ENCODE data around the gene PCBP1. TPM values are rescaled to one million over a fixed set of nuclear protein-coding genes. Genes with fewer than 3 reads are reported as not detected.

PCBP1 gene
- polyA plus RNA-seq, 1 of the 3 experiments (the other 2 are of a cell fraction): 94.0 TPM

DNA sequence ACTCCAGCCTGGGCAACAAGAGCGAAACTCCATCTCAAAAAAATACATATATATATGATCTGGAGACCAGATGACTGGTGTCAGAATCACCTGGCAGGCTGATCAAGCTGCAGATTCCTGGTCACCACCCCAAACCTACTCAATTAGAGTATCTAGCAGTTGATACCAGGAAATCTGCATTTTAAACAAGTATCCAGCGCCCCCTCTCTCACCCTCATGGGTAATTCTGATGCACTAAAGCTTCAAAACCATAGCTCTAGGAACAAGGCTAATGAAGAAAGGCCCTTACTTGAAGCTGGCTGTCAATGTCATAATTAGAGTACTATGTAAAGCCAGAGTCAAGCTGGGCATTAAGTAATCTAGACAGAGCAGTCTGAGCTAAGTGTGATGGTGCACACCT is 25.0 kb upstream of the PCBP1 start (continued):
- TF ChIP-seq ZBTB33 (IDR thresholded peaks at IDR 0.05; ENCODE audit: borderline replicate concordance, low read depth) (no peak), FOXM1 (IDR thresholded peaks at IDR 0.05; ENCODE audit: low read depth) (no peak)

- H4K20me1 ChIP-seq (ENCODE audit: insufficient read depth): no peaks in the 10 kb centered on the region
- no peak for DNase-seq
- ChIA-PET POLR2A (interaction anchor here (0.7 to 0.9 kb wide), 2 partner anchors 9 to 154 kb away, joined by 3 to 5 read pairs; partner anchors contain the start of gene MXD1), CTCF (interaction anchor here (2.0 to 8.0 kb wide), 2 partner anchors 153 to 343 kb away, joined by 10 to 74 read pairs; partner anchors contain the start of gene MXD1)
- H3K9me3 ChIP-seq: no peaks in the 10 kb centered on the region
- H3F3A ChIP-seq (replicated peaks; ENCODE audit: insufficient read depth): peaks cover 10% of the 10 kb centered on the region
- peaks cover 18 to 22% of the 10 kb centered on the region in 2 experiments for H3K36me3 ChIP-seq (replicated peaks in 1 of 2; ENCODE audit: control insufficient read depth in 1 of 2, insufficient read depth in 2 of 2, low read length in 1 of 2)
- H3K79me2 ChIP-seq (ENCODE audit: insufficient read depth): no peaks in the 10 kb centered on the region
- H3K9ac ChIP-seq: no peak overlapping the region
- TF ChIP-seq GABPA (IDR thresholded peaks at IDR 0.05; ENCODE audit: low read depth) (no peak), USF2 (IDR thresholded peaks at IDR 0.05; ENCODE audit: borderline replicate concordance, low read depth, low read length) (no peak), RAD21 (IDR thresholded peaks at IDR 0.05; ENCODE audit: low read length) (no peak), MXI1 (IDR thresholded peaks at IDR 0.05; ENCODE audit: low read depth, low read length) (no peak), SMC3 (IDR thresholded peaks at IDR 0.05; ENCODE audit: low read depth, low read length) (no peak), POLR2AphosphoS5 (IDR thresholded peaks at IDR 0.05; ENCODE audit: low read depth, low read length) (no peak), FOXM1 (IDR thresholded peaks at IDR 0.05; ENCODE audit: low read depth) (no peak), MEF2A (IDR thresholded peaks at IDR 0.05; ENCODE audit: borderline replicate concordance, low read depth) (no peak), CHD2 (IDR thresholded peaks at IDR 0.05; ENCODE audit: low read length, partially characterized antibody) (no peak), NFIC (IDR thresholded peaks at IDR 0.05; ENCODE audit: borderline replicate concordance) (no peak), FOXJ3 (CRISPR knock-in tag; IDR thresholded peaks at IDR 0.05) (no peak), TEAD4 (IDR thresholded peaks at IDR 0.05; ENCODE audit: borderline replicate concordance, insufficient read depth) (no peak), SIN3A (IDR thresholded peaks at IDR 0.05; ENCODE audit: borderline replicate concordance, low read depth, low read length) (no peak), TCF12 (IDR thresholded peaks at IDR 0.05) (no peak)
- TF ChIP-seq, protein P1, sequence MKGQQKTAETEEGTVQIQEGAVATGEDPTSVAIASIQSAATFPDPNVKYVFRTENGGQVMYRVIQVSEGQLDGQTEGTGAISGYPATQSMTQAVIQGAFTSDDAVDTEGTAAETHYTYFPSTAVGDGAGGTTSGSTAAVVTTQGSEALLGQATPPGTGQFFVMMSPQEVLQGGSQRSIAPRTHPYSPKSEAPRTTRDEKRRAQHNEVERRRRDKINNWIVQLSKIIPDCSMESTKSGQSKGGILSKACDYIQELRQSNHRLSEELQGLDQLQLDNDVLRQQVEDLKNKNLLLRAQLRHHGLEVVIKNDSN (IDR thresholded peaks at IDR 0.05; ENCODE audit: borderline replicate concordance, low read depth): no peak
- TF ChIP-seq, protein P2, sequence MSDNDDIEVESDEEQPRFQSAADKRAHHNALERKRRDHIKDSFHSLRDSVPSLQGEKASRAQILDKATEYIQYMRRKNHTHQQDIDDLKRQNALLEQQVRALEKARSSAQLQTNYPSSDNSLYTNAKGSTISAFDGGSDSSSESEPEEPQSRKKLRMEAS (IDR thresholded peaks at IDR 0.05; ENCODE audit: low read depth): no peak
- H3K4me1 ChIP-seq (ENCODE audit: control insufficient read depth in 1 of 2, insufficient read depth in 2 of 2, low read depth in 1 of 2, low read length in 1 of 2): no peaks in the 10 kb centered on the region; a peak in 1 of 4 replicates
- no peak overlapping the region for H3K4me3 ChIP-seq (ENCODE audit: low read depth in 2 of 2, low read length in 1 of 2)
- H3K4me2 ChIP-seq: no peak overlapping the region
- no peaks in the 10 kb centered on the region for H3K9me2 ChIP-seq
- no peak overlapping the region for H3K27ac ChIP-seq (ENCODE audit: low read depth in 2 of 2, low read length in 1 of 2)
- no peaks in the 10 kb centered on the region for H3K27me3 ChIP-seq (ENCODE audit: insufficient read depth)
- H2AFZ ChIP-seq (ENCODE audit: low read depth): no peak overlapping the region
- 95% methylated on average over 3 of the region's 3 CpGs for WGBS (ENCODE audit: low lambda C conversion rate)
Measured at GRCh38 chr2:70068119-70068518, 19.2 kb upstream of the PCBP1 start.
